Stimulated activated CD8-positive, alpha-beta memory T cell treated with anti-CD3 and anti-CD28 coated beads, Interleukin-15, amount 100 ng/mL, for 48 hours (primary cell): ENCODE data around the gene MS4A2.
A peak's percentile ranks its signal among the peaks of the same experiment; 100 is the strongest.
"Not testable (repeated sequence)": the region's sequence is repeated elsewhere in the genome, so short reads cannot be mapped to it uniquely, and the experiment has no call there.

Experiments
- DNase-seq, 2 donors: peaks; one replicate each; pipeline ENCODE4 v3.0.0-alpha.2; 2020; ENCODE audit warnings: low read depth in 2 of 2

MS4A2 gene

GRCh38 chr11:60101368-60101767 lies 12.9 kb downstream of the MS4A2 start:
- DNase-seq: not testable (repeated sequence)

GRCh38 chr11:60104471-60105115 lies 16.1 kb downstream of the MS4A2 start:
- not testable (repeated sequence) for DNase-seq

GRCh38 chr11:60108631-60109030 lies 20.2 kb downstream of the MS4A2 start:
- not testable (repeated sequence) for DNase-seq

- DNase-seq: no peak
These were observed 23.3 kb downstream of the MS4A2 start for GRCh38 chr11:60111793-60112192.

- DNase-seq: no peak
These were observed 28.7 kb downstream of the MS4A2 start for GRCh38 chr11:60116996-60117790.

- no peak for DNase-seq
These were observed 29.9 kb downstream of the MS4A2 start for GRCh38 chr11:60118338-60118737.

GRCh38 chr11:60119710-60120109 lies 31.2 kb downstream of the MS4A2 start:
- DNase-seq: no peak

- no peak for DNase-seq
These were observed 32.8 kb downstream of the MS4A2 start for GRCh38 chr11:60121264-60121663.

GRCh38 chr11:60122414-60123036 lies 34.1 kb downstream of the MS4A2 start:
- DNase-seq: no peak

GRCh38 chr11:60124802-60125432 lies 36.5 kb downstream of the MS4A2 start:
- no peak for DNase-seq

GRCh38 chr11:60125956-60126585 lies 37.6 kb downstream of the MS4A2 start:
- DNase-seq: no peak

GRCh38 chr11:60127311-60127811 lies 38.9 kb downstream of the MS4A2 start:
- DNase-seq: no peak

- DNase-seq: no peak
These were observed 39.9 kb downstream of the MS4A2 start for GRCh38 chr11:60128376-60128775.

GRCh38 chr11:60128866-60129265 lies 40.4 kb downstream of the MS4A2 start:
- DNase-seq: not testable (repeated sequence)

- DNase-seq: no peak
These were observed 41.4 kb downstream of the MS4A2 start for GRCh38 chr11:60129853-60130252.

GRCh38 chr11:60130496-60130895 lies 42.0 kb downstream of the MS4A2 start:
- DNase-seq: peak in 1 of 2 donors; percentile 0

GRCh38 chr11:60131912-60132311 lies 43.4 kb downstream of the MS4A2 start:
- no peak for DNase-seq

- DNase-seq: no peak
These were observed 45.5 kb downstream of the MS4A2 start for GRCh38 chr11:60133917-60134316.

- no peak for DNase-seq
These were observed 55.3 kb downstream of the MS4A2 start for GRCh38 chr11:60143768-60144167.

GRCh38 chr11:60145677-60146076 lies 57.2 kb downstream of the MS4A2 start:
- DNase-seq: no peak
